Sigmoid colon (tissue), 4 donors: ENCODE data around the gene PCSK9.

ENCODE experiments used
- POLR2A ChIP-seq, 2 donors: fragments of 450-650 bp; IDR thresholded peaks; one replicate each; pipeline ENCODE4 v1.6.1; 2016; ENCODE audit warnings: antibody characterized with exemption in 2 of 2, mild to moderate bottlenecking in 2 of 2, moderate library complexity in 2 of 2
- POLR2AphosphoS5 ChIP-seq, 4 donors: sonication (generic); formaldehyde crosslinking; IDR thresholded peaks; one replicate each; pipeline ENCODE4 v1.6.1; 2017; ENCODE audit warnings: antibody characterized with exemption in 4 of 4
- TF ChIP-seq, protein P1 (sequence below), 4 experiments: fragments of 450-650 bp in 3 of 4; fragments of 200-600 bp in 1 of 4; IDR thresholded peaks; one replicate each; pipeline ENCODE4 v1.5.1; 2016 to 2019; ENCODE audit warnings: antibody characterized with exemption in 4 of 4, mild to moderate bottlenecking in 3 of 4, moderate library complexity in 2 of 4

GRCh38 chr1:55049914-55050278 lies 10.5 kb downstream of the PCSK9 start:
- TF ChIP-seq, protein P1, sequence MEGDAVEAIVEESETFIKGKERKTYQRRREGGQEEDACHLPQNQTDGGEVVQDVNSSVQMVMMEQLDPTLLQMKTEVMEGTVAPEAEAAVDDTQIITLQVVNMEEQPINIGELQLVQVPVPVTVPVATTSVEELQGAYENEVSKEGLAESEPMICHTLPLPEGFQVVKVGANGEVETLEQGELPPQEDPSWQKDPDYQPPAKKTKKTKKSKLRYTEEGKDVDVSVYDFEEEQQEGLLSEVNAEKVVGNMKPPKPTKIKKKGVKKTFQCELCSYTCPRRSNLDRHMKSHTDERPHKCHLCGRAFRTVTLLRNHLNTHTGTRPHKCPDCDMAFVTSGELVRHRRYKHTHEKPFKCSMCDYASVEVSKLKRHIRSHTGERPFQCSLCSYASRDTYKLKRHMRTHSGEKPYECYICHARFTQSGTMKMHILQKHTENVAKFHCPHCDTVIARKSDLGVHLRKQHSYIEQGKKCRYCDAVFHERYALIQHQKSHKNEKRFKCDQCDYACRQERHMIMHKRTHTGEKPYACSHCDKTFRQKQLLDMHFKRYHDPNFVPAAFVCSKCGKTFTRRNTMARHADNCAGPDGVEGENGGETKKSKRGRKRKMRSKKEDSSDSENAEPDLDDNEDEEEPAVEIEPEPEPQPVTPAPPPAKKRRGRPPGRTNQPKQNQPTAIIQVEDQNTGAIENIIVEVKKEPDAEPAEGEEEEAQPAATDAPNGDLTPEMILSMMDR (IDR thresholded peaks at IDR 0.05), result no peak
- TF ChIP-seq POLR2AphosphoS5 (IDR thresholded peaks at IDR 0.05) (no peak), POLR2A (IDR thresholded peaks at IDR 0.05) (no peak)
